Spleen (tissue), 11 donors: Measurements from ENCODE around the gene DOCK2. TPM values are rescaled to one million over a fixed set of nuclear protein-coding genes. Genes with fewer than 3 reads are reported as not detected.

Experiments used
- DNase-seq: peaks from one replicate; pipeline ENCODE4 v3.0.0-alpha.2; 2020
- H3K27ac ChIP-seq, 8 donors: fragments of 200-600 bp; sonication (generic) in 7 of 8; 1 replicate in 4 of 8; 2 replicates in 4 of 8; pipeline versions ENCODE4 v1.5.0 to v1.8.0; 2016 to 2021; ENCODE audit warnings: inconsistent platforms in 4 of 8, mild to moderate bottlenecking in 4 of 8, moderate library complexity in 1 of 8
- H3K27me3 ChIP-seq, 7 donors: fragments of 200-600 bp; sonication (generic) in 6 of 7; replicated peaks in 1 of 7; 1 replicate in 4 of 7; 2 replicates in 3 of 7; pipeline versions ENCODE4 v1.5.0 to v1.8.0; 2016 to 2021; ENCODE audit warnings: inconsistent platforms in 3 of 7, mild to moderate bottlenecking in 1 of 7
- H3K36me3 ChIP-seq, 6 donors: fragments of 200-600 bp; sonication (generic) in 5 of 6; 1 replicate in 4 of 6; 2 replicates in 2 of 6; pipeline versions ENCODE4 v1.5.0 to v1.8.0; 2016 to 2021; ENCODE audit warnings: inconsistent platforms in 2 of 6
- H3K4me1 ChIP-seq, 6 donors: fragments of 200-600 bp; sonication (generic) in 5 of 6; 1 replicate in 3 of 6; 2 replicates in 3 of 6; pipeline versions ENCODE4 v1.5.0 to v1.8.0; 2016 to 2021; ENCODE audit warnings: inconsistent platforms in 3 of 6
- H3K4me3 ChIP-seq, 8 donors: fragments of 200-600 bp; sonication (generic) in 7 of 8; 1 replicate in 4 of 8; 2 replicates in 4 of 8; pipeline versions ENCODE4 v1.5.0 to v1.8.0; 2016 to 2021; ENCODE audit warnings: inconsistent platforms in 4 of 8, mild to moderate bottlenecking in 4 of 8, moderate library complexity in 2 of 8
- H3K9me3 ChIP-seq, 8 donors: fragments of 200-600 bp; sonication (generic) in 7 of 8; 1 replicate in 4 of 8; 2 replicates in 4 of 8; pipeline versions ENCODE4 v1.5.0 to v1.8.0; 2016 to 2021; ENCODE audit warnings: inconsistent platforms in 4 of 8
- POLR2A ChIP-seq, 3 donors: fragments of 450-650 bp; IDR thresholded peaks; one replicate each; pipeline ENCODE4 v1.5.1; 2017; ENCODE audit warnings: antibody characterized with exemption in 3 of 3, mild to moderate bottlenecking in 1 of 3
- POLR2AphosphoS5 ChIP-seq, 3 donors: sonication (generic); formaldehyde crosslinking; IDR thresholded peaks; one replicate each; pipeline ENCODE4 v1.5.1; 2017; ENCODE audit warnings: antibody characterized with exemption in 3 of 3
- WGBS, 5 donors: extraction: QIAGEN DNeasy Blood & Tissue Kit in 3 of 5; methylation state at CpG; one replicate each; pipeline versions ENCODE4 v1.1.5 to v1.1.7; 2013 to 2018; 5-methylcytosine and 5-hydroxymethylcytosine counted together
- intact Hi-C: fragments of 100-400 bp; cut with DNase I; formaldehyde crosslinking; loops from one replicate; pipeline ENCODE4 v1.15.0; 2023; ENCODE audit warnings: low total_unique reads
- polyA plus RNA-seq, 3 donors: library from polyadenylated mRNA; stranded (reverse); fragments of 200-250 nt; gene quantifications; one replicate each; pipeline ENCODE4 v1.2.1, GENCODE V29; 2013
- total RNA-seq, 7 donors: library from RNA; depleted of rRNA in 3 of 7; stranded (reverse); fragments of >200 nt in 3 of 7; fragmentation: NEBNext Ultra II Directional in 4 of 7; extraction: Animal tissue kit (Norgen Biotek cat#: 25700) in 4 of 7; gene quantifications; one replicate each; pipeline versions ENCODE4 v1.1.0 to v1.2.1, GENCODE V29; 2016 to 2021
- TF ChIP-seq, protein P1 (sequence below), 11 experiments: fragments of 200-600 bp in 7 of 11; fragments of 450-650 bp in 4 of 11; sonication (generic) in 4 of 11; IDR thresholded peaks in 8 of 11; conservative IDR thresholded peaks in 3 of 11; 1 replicate in 7 of 11; 2 replicates in 4 of 11; pipeline versions ENCODE4 v1.4.0 to v1.8.0; 2016 to 2021; ENCODE audit warnings: antibody characterized with exemption in 11 of 11, inconsistent platforms in 4 of 11, mild to moderate bottlenecking in 1 of 11
- donor health status: healthy with polysubstance abuse.
- donor health status: DM: no; HTN: no; CAD: no; lungs with moderate emphysema.
- donor health status: DM: no; HTN: no; CAD: no.
- donor health status: Bipolar disorder and iron deficiency.
- donor health status: healthy.
- donor health status: DM: no; HTN: no; CAD: no.
- donor health status: DM: yes; HTN: yes; CAD: no.

Gene DOCK2
- total and polyA plus RNA-seq, 10 donors, result 30.6 to 321 (median 198) TPM

GRCh38 chr5:169922474-169922873 lies 285.4 kb downstream of the DOCK2 start:
- intact Hi-C loops, result no loop called here
- peaks cover 0 to 43% (median 0%) of the 10 kb centered on the region in 6 donors for H3K36me3 ChIP-seq
- H3K9me3 ChIP-seq, result no peaks in the 10 kb centered on the region
- no peak overlapping the region for H3K4me3 ChIP-seq
- WGBS, 5 donors, result 90 to 97% (median 95%) methylated on average over 1 of the region's 1 CpG
- no peak overlapping the region for H3K27ac ChIP-seq
- no peak for TF ChIP-seq POLR2AphosphoS5 (IDR thresholded peaks at IDR 0.05)
- no peak for TF ChIP-seq POLR2A (IDR thresholded peaks at IDR 0.05)
- TF ChIP-seq, protein P1, sequence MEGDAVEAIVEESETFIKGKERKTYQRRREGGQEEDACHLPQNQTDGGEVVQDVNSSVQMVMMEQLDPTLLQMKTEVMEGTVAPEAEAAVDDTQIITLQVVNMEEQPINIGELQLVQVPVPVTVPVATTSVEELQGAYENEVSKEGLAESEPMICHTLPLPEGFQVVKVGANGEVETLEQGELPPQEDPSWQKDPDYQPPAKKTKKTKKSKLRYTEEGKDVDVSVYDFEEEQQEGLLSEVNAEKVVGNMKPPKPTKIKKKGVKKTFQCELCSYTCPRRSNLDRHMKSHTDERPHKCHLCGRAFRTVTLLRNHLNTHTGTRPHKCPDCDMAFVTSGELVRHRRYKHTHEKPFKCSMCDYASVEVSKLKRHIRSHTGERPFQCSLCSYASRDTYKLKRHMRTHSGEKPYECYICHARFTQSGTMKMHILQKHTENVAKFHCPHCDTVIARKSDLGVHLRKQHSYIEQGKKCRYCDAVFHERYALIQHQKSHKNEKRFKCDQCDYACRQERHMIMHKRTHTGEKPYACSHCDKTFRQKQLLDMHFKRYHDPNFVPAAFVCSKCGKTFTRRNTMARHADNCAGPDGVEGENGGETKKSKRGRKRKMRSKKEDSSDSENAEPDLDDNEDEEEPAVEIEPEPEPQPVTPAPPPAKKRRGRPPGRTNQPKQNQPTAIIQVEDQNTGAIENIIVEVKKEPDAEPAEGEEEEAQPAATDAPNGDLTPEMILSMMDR (IDR thresholded peaks at IDR 0.05 in 8 of 11, conservative IDR thresholded peaks at IDR 0.05 in 3 of 11), result no peak
- peaks cover 0 to 6% (median 0%) of the 10 kb centered on the region in 6 donors for H3K4me1 ChIP-seq
- no peaks in the 10 kb centered on the region for H3K27me3 ChIP-seq
- no peak for DNase-seq

- WGBS, 5 donors, result 71 to 95% (median 85%) methylated on average over 1 of the region's 1 CpG
- Histone ChIP-seq H3K27ac (no peak overlapping the region), H3K27me3 (no peaks in the 10 kb centered on the region), H3K36me3 (peaks cover 0 to 54% (median 0%) of the 10 kb centered on the region in 6 donors), H3K4me1 (peaks cover 0 to 2% (median 0%) of the 10 kb centered on the region in 6 donors), H3K9me3 (no peaks in the 10 kb centered on the region), H3K4me3 (no peak overlapping the region)
- TF ChIP-seq POLR2A (IDR thresholded peaks at IDR 0.05), result no peak
- TF ChIP-seq, protein P1 (IDR thresholded peaks at IDR 0.05 in 8 of 11, conservative IDR thresholded peaks at IDR 0.05 in 3 of 11), result no peak
- TF ChIP-seq POLR2AphosphoS5 (IDR thresholded peaks at IDR 0.05), result no peak
- intact Hi-C loops, result no loop called here
- DNase-seq, result no peak
Observed at GRCh38 chr5:169923988-169924387, 286.9 kb downstream of the DOCK2 start.

DNA sequence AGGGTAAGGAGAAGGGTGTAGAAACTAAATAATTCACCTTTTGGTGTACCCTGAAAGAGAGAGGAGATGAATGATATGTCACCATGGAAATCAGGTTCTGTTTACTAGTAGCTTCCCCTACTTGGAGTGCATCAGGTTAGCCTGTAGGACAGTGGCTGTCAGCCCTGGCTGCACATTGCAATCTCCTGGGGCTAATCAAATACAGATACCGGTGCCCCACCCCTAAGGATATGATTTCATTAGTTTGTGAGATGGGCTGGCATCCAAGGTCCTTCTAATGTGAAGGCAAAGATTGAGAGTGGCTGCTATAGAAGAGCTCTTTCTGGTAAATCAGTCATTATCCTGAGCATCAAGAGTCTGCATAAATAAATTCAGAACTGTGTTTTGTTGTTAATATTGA lies 296.1 kb downstream of the DOCK2 start:
- Histone ChIP-seq H3K27me3 (no peaks in the 10 kb centered on the region), H3K4me3 (no peak overlapping the region), H3K27ac (peak overlapping the region in 1 of 8 donors; percentile 37), H3K36me3 (peaks cover 0 to 66% (median 0%) of the 10 kb centered on the region in 6 donors), H3K9me3 (no peaks in the 10 kb centered on the region), H3K4me1 (peaks cover 0 to 36% (median 14%) of the 10 kb centered on the region in 6 donors)
- no peak for DNase-seq
- intact Hi-C loops, result no loop called here
- 44 to 79% (median 58%) methylated on average over 1 of the region's 1 CpG for WGBS, 5 donors
- TF ChIP-seq POLR2AphosphoS5 (IDR thresholded peaks at IDR 0.05) (no peak), POLR2A (IDR thresholded peaks at IDR 0.05) (no peak)
- TF ChIP-seq, protein P1 (IDR thresholded peaks at IDR 0.05 in 8 of 11, conservative IDR thresholded peaks at IDR 0.05 in 3 of 11), result no peak

- H3K9me3 ChIP-seq, result no peaks in the 10 kb centered on the region
- H3K36me3 ChIP-seq, result peaks cover 0 to 65% (median 0%) of the 10 kb centered on the region in 6 donors
- H3K27me3 ChIP-seq, result no peaks in the 10 kb centered on the region
- TF ChIP-seq, protein P1 (IDR thresholded peaks at IDR 0.05 in 8 of 11, conservative IDR thresholded peaks at IDR 0.05 in 3 of 11), result no peak
- TF ChIP-seq POLR2AphosphoS5 (IDR thresholded peaks at IDR 0.05), result no peak
- TF ChIP-seq POLR2A (IDR thresholded peaks at IDR 0.05), result no peak
- WGBS, 5 donors, result 58 to 81% (median 70%) methylated on average over 7 of the region's 7 CpGs
- intact Hi-C loops, result no loop called here
- H3K4me3 ChIP-seq, result no peak overlapping the region
- H3K27ac ChIP-seq, result peak overlapping the region in 2 of 8 donors; percentile 2 to 37
- H3K4me1 ChIP-seq, result peaks cover 0 to 36% (median 14%) of the 10 kb centered on the region in 6 donors
- no peak for DNase-seq
Observed at GRCh38 chr5:169933616-169934015, 296.5 kb downstream of the DOCK2 start.
